HepG2 (cell line): Measurements from ENCODE around the gene PSG6. TPM values are rescaled to one million over a fixed set of nuclear protein-coding genes. Genes with fewer than 3 reads are reported as not detected.
"Not testable (repeated sequence)": the region's sequence is repeated elsewhere in the genome, so short reads cannot be mapped to it uniquely, and the experiment has no call there.

Source experiments
- ATAC-seq: fragments of 200-7000 bp; cut with Tn5 transposase; 3 replicates; pipeline ENCODE4 v1.9.1; 2020; ENCODE audit warnings: mild to moderate bottlenecking, moderate library complexity
- BruUV-seq: library from RNA; stranded (reverse); fragments of 400-500 nt; replicated peaks from 2 replicates; lab custom pipeline; 2021; lab: Mats Ljungman, UMichigan
- CTCF ChIA-PET: fragments of 300-600 bp; formaldehyde crosslinking; extraction: SDS; loops from one replicate; lab custom pipeline; 2021; ENCODE audit warnings: low total read pairs, inconsistent platforms, low intra/inter-chr PET ratio; lab: Yijun Ruan, JAX
- POLR2A ChIA-PET: fragments of 350-600 bp; sonication (Branson Sonifier 250); formaldehyde crosslinking; loops from one replicate; lab custom pipeline; 2020; ENCODE audit warnings: antibody characterized with exemption, inconsistent platforms; lab: Yijun Ruan, JAX
- DNase-seq: peaks from one replicate; pipeline ENCODE4 v3.0.0-alpha.2; 2015; ENCODE audit warnings: low spot score
- FAIRE-seq: peaks from 3 replicates; lab custom pipeline; 2011; peaks lifted over from hg19 to GRCh38; lab: Jason Lieb, UNC
- H2AFZ ChIP-seq: one replicate; pipeline ENCODE4 v1.6.1; 2011; ENCODE audit warnings: low read length, inconsistent platforms
- H3K27ac ChIP-seq: fragments of 300-600 bp; 3 replicates; pipeline ENCODE4 v1.8.0; 2011; ENCODE audit warnings: mixed run types, mild to moderate bottlenecking, mixed read lengths, low read length, inconsistent platforms; ENCODE audit not compliant: insufficient read depth; ENCODE audit errors: extremely low read length
- H3K27me3 ChIP-seq, 2 experiments: fragments of 200-600 bp in 1 of 2; 2 replicates in 1 of 2; 3 replicates in 1 of 2; pipeline versions ENCODE4 v1.6.0 to v1.8.0; 2011; ENCODE audit warnings: low read length in 2 of 2, mild to moderate bottlenecking in 2 of 2, moderate library complexity in 2 of 2, inconsistent platforms in 1 of 2; ENCODE audit not compliant: insufficient read depth in 2 of 2, control insufficient read depth in 1 of 2
- H3K36me3 ChIP-seq, 2 experiments: fragments of 200-600 bp in 1 of 2; replicated peaks in 1 of 2; 2 replicates in 1 of 2; 3 replicates in 1 of 2; pipeline versions ENCODE4 v1.5.1 to v1.8.0; 2011; ENCODE audit warnings: low read length in 2 of 2, inconsistent platforms in 1 of 2; ENCODE audit not compliant: insufficient read depth in 2 of 2, control insufficient read depth in 1 of 2
- H3K4me1 ChIP-seq: 2 replicates; pipeline ENCODE4 v1.5.1; 2012; ENCODE audit warnings: low read length, inconsistent platforms; ENCODE audit not compliant: insufficient read depth
- H3K4me2 ChIP-seq: 2 replicates; pipeline ENCODE4 v1.6.0; 2011; ENCODE audit warnings: low read depth, low read length, inconsistent platforms
- H3K4me3 ChIP-seq, 3 experiments: fragments of 200-600 bp in 1 of 3; sonication (generic), shearing (Covaris generic) in 1 of 3; replicated peaks in 1 of 3; 2 replicates each; pipeline ENCODE4 v1.5.1; 2011 to 2016; ENCODE audit warnings: low read length in 3 of 3, inconsistent platforms in 2 of 3, low read depth in 2 of 3, mild to moderate bottlenecking in 2 of 3, control low read depth in 1 of 3, mixed read lengths in 1 of 3; ENCODE audit not compliant: insufficient read depth in 1 of 3
- H3K79me2 ChIP-seq: one replicate; pipeline ENCODE4 v1.6.1; 2011; ENCODE audit warnings: low read length, inconsistent platforms; ENCODE audit not compliant: insufficient read depth
- H3K9ac ChIP-seq: 2 replicates; pipeline ENCODE4 v1.6.0; 2011; ENCODE audit warnings: mild to moderate bottlenecking, low read depth, low read length, inconsistent platforms; ENCODE audit not compliant: insufficient read depth
- H3K9me3 ChIP-seq: 2 replicates; pipeline ENCODE4 v1.5.1; 2012; ENCODE audit warnings: mild to moderate bottlenecking, low read length
- H4K20me1 ChIP-seq: 2 replicates; pipeline ENCODE4 v1.6.0; 2011; ENCODE audit warnings: inconsistent platforms, mild to moderate bottlenecking, low read length, moderate library complexity; ENCODE audit not compliant: insufficient read depth
- WGBS: methylation state at CpG from one replicate; pipeline ENCODE4 v1.1.6; 2017; ENCODE audit warnings: low lambda C conversion rate; 5-methylcytosine and 5-hydroxymethylcytosine counted together
- in situ Hi-C: cut with HindIII; loops from 2 replicates; pipeline ENCODE4 v1.10.0; 2017; ENCODE audit warnings: low pct_unique_long_range_greater_than_20kb; ENCODE audit not compliant: extremely low pct_ligation_motif_present
- intact Hi-C: fragments of 100-400 bp; cut with micrococcal nuclease; formaldehyde crosslinking; loops from one replicate; pipeline ENCODE4 v1.10.0; 2022; ENCODE audit not compliant: unreplicated experiment
- polyA plus RNA-seq, 8 experiments: library from polyadenylated mRNA; depleted of rRNA in 3 of 8; stranded (reverse) in 7 of 8; unstranded in 1 of 8; fragments of >200 nt; fragmentation: Illumina TruSeq in 4 of 8; extraction: Trizol in 4 of 8; gene quantifications; 2 replicates each; pipeline versions ENCODE4 v1.2.1 to v1.2.3, GENCODE V29; 2011 to 2016; ENCODE audit warnings: low read depth in 4 of 8, missing spikeins in 1 of 8, mixed read lengths in 1 of 8; ENCODE audit not compliant: insufficient read depth in 1 of 8
- total RNA-seq, 5 experiments: library from RNA; depleted of rRNA; stranded (reverse); fragments of >200 nt; fragmentation: Illumina TruSeq; extraction: Trizol; gene quantifications; 2 replicates each; pipeline ENCODE4 v1.2.3, GENCODE V29; 2016; ENCODE audit warnings: low read depth in 1 of 5

Gene PSG6
- total and polyA plus RNA-seq, 2 of the 13 experiments (the other 11 are each of a cell fraction or from before 2014, with no cell fraction given) = not detected

GRCh38 chr19:42918377-42919069 lies 829 bp upstream of the PSG6 start:
- H3K4me1 ChIP-seq, ATAC-seq, FAIRE-seq, in situ Hi-C loops, H2AFZ ChIP-seq, H3K27me3 ChIP-seq, DNase-seq, BruUV-seq, H3K79me2 ChIP-seq, intact Hi-C loops, H3K4me2 ChIP-seq, H3K9ac ChIP-seq, H3K36me3 ChIP-seq, H4K20me1 ChIP-seq, POLR2A ChIA-PET, H3K9me3 ChIP-seq, H3K4me3 ChIP-seq, H3K27ac ChIP-seq, CTCF ChIA-PET: not testable (repeated sequence)
- 0% methylated on average over 4 of the region's 15 CpGs for WGBS

- in situ Hi-C loops, H3K79me2 ChIP-seq, H3K27ac ChIP-seq, POLR2A ChIA-PET, H3K4me1 ChIP-seq, H4K20me1 ChIP-seq, DNase-seq, H3K9ac ChIP-seq, H2AFZ ChIP-seq, H3K9me3 ChIP-seq, CTCF ChIA-PET, H3K4me2 ChIP-seq, FAIRE-seq, H3K4me3 ChIP-seq, H3K36me3 ChIP-seq, H3K27me3 ChIP-seq, ATAC-seq, intact Hi-C loops, BruUV-seq: not testable (repeated sequence)
- WGBS = 0% methylated on average over 1 of the region's 1 CpG
These were observed 763 bp downstream of the PSG6 start for GRCh38 chr19:42916931-42917330.

- in situ Hi-C loops, BruUV-seq: not testable (repeated sequence)
These were observed 4.2 kb downstream of the PSG6 start for GRCh38 chr19:42913516-42913915.

GRCh38 chr19:42912941-42913340 lies 4.8 kb downstream of the PSG6 start:
- H3K4me1 ChIP-seq, ATAC-seq, DNase-seq, H3K79me2 ChIP-seq, H3K9me3 ChIP-seq, intact Hi-C loops, H3K4me3 ChIP-seq, H3K27ac ChIP-seq, in situ Hi-C loops, H3K4me2 ChIP-seq, BruUV-seq, H2AFZ ChIP-seq, H3K36me3 ChIP-seq, H3K27me3 ChIP-seq, H3K9ac ChIP-seq, CTCF ChIA-PET, POLR2A ChIA-PET, FAIRE-seq, H4K20me1 ChIP-seq: not testable (repeated sequence)
- 25% methylated on average over 4 of the region's 4 CpGs for WGBS

More at GRCh38 chr19:42913516-42913915, 4.2 kb downstream of the PSG6 start:
- FAIRE-seq, POLR2A ChIA-PET, H4K20me1 ChIP-seq, H3K27me3 ChIP-seq, H3K4me3 ChIP-seq, H3K9ac ChIP-seq, CTCF ChIA-PET, H3K79me2 ChIP-seq, H3K27ac ChIP-seq, H3K36me3 ChIP-seq, H3K4me2 ChIP-seq, ATAC-seq, H3K9me3 ChIP-seq, intact Hi-C loops, H2AFZ ChIP-seq, H3K4me1 ChIP-seq, DNase-seq: not testable (repeated sequence)
- 49% methylated on average over 5 of the region's 5 CpGs for WGBS
